Activated CD4-positive, alpha-beta T cell treated with anti-CD3 and anti-CD28 coated beads, Interleukin-2, Interleukin-4, amounts not matched to agents 100 ng/mL and 50 ng/mL, durations not matched to agents 16 hours and 8 hours (primary cell): Measurements from ENCODE around the gene HEMGN.
"Not testable (repeated sequence)": the region's sequence is repeated elsewhere in the genome, so short reads cannot be mapped to it uniquely, and the experiment has no call there.

Experiments
- DNase-seq: peaks from one replicate; pipeline ENCODE4 v3.0.0-alpha.2; 2020; ENCODE audit warnings: low spot score

Gene HEMGN

GRCh38 chr9:97938081-97938644, at the start of gene HEMGN:
Gene HEMGN, minus strand, starts transcription at chr9:97938172. Its CDS starts 36 bp downstream, at chr9:97938136.
- no peak for DNase-seq

- no peak for DNase-seq
Measured at GRCh38 chr9:97987487-97987886, 49.5 kb upstream of the HEMGN start.

- peak; percentile 46 for DNase-seq
Measured at GRCh38 chr9:97985058-97985861, 47.3 kb upstream of the HEMGN start.

GRCh38 chr9:97984188-97985057, 46.5 kb upstream of the HEMGN start:
- DNase-seq: peak; percentile 74

- DNase-seq: peak; percentile 32
Measured at GRCh38 chr9:97983589-97984187, 45.7 kb upstream of the HEMGN start.

- peak; percentile 94 for DNase-seq
Measured at GRCh38 chr9:97982683-97983588, 45.0 kb upstream of the HEMGN start, which contains the start of gene ANP32B. Gene ANP32B, plus strand, starts transcription at chr9:97983341. Its CDS starts 215 bp downstream, at chr9:97983556.

GRCh38 chr9:97981846-97982682, 44.1 kb upstream of the HEMGN start:
- no peak for DNase-seq

- no peak for DNase-seq
Measured at GRCh38 chr9:97980918-97981845, 43.2 kb upstream of the HEMGN start.

GRCh38 chr9:97980479-97980803, 42.5 kb upstream of the HEMGN start:
- DNase-seq: no peak

- DNase-seq: no peak
Measured at GRCh38 chr9:97979788-97980478, 42.0 kb upstream of the HEMGN start.

GRCh38 chr9:97978371-97979130, 40.6 kb upstream of the HEMGN start:
- DNase-seq: no peak

GRCh38 chr9:97976633-97977032, 38.7 kb upstream of the HEMGN start:
- DNase-seq: not testable (repeated sequence)

- DNase-seq: no peak
Measured at GRCh38 chr9:97975376-97975775, 37.4 kb upstream of the HEMGN start.

- DNase-seq: no peak
Measured at GRCh38 chr9:97972753-97973152, 34.8 kb upstream of the HEMGN start.

- no peak for DNase-seq
Measured at GRCh38 chr9:97970165-97970564, 32.2 kb upstream of the HEMGN start.

GRCh38 chr9:97969014-97969413, 31.0 kb upstream of the HEMGN start:
- DNase-seq: no peak

- no peak for DNase-seq
Measured at GRCh38 chr9:97966493-97966892, 28.5 kb upstream of the HEMGN start.

- DNase-seq: no peak
Measured at GRCh38 chr9:97964901-97965300, 26.9 kb upstream of the HEMGN start.
